Duodenal mucosa (tissue), 2 donors: ENCODE measurements around the gene SDSL.

ENCODE experiments used
- H3K27ac ChIP-seq: one replicate; pipeline ENCODE4 v1.7.0; 2013; ENCODE audit warnings: low read depth, low read length
- H3K27me3 ChIP-seq, 2 donors: one replicate each; pipeline ENCODE4 v1.7.0; 2013; ENCODE audit warnings: low read length in 2 of 2, control low read depth in 1 of 2; ENCODE audit not compliant: insufficient read depth in 2 of 2, control insufficient read depth in 1 of 2
- H3K36me3 ChIP-seq, 2 donors: one replicate each; pipeline ENCODE4 v1.7.0; 2013; ENCODE audit warnings: low read length in 2 of 2, control low read depth in 1 of 2; ENCODE audit not compliant: insufficient read depth in 2 of 2, control insufficient read depth in 1 of 2
- H3K4me1 ChIP-seq, 2 donors: one replicate each; pipeline ENCODE4 v1.7.0; 2013; ENCODE audit warnings: low read length in 2 of 2, control low read depth in 1 of 2; ENCODE audit not compliant: insufficient read depth in 2 of 2, control insufficient read depth in 1 of 2
- H3K4me3 ChIP-seq, 2 donors: one replicate each; pipeline ENCODE4 v1.7.0; 2013; ENCODE audit warnings: low read length in 2 of 2, low read depth in 1 of 2
- H3K9ac ChIP-seq, 2 donors: one replicate each; pipeline ENCODE4 v1.7.0; 2013; ENCODE audit warnings: low read length in 2 of 2, low read depth in 1 of 2
- H3K9me3 ChIP-seq, 2 donors: one replicate each; pipeline ENCODE4 v1.7.0; 2013; ENCODE audit warnings: low read length in 2 of 2, control low read depth in 1 of 2; ENCODE audit not compliant: control insufficient read depth in 1 of 2

Gene SDSL

DNA sequence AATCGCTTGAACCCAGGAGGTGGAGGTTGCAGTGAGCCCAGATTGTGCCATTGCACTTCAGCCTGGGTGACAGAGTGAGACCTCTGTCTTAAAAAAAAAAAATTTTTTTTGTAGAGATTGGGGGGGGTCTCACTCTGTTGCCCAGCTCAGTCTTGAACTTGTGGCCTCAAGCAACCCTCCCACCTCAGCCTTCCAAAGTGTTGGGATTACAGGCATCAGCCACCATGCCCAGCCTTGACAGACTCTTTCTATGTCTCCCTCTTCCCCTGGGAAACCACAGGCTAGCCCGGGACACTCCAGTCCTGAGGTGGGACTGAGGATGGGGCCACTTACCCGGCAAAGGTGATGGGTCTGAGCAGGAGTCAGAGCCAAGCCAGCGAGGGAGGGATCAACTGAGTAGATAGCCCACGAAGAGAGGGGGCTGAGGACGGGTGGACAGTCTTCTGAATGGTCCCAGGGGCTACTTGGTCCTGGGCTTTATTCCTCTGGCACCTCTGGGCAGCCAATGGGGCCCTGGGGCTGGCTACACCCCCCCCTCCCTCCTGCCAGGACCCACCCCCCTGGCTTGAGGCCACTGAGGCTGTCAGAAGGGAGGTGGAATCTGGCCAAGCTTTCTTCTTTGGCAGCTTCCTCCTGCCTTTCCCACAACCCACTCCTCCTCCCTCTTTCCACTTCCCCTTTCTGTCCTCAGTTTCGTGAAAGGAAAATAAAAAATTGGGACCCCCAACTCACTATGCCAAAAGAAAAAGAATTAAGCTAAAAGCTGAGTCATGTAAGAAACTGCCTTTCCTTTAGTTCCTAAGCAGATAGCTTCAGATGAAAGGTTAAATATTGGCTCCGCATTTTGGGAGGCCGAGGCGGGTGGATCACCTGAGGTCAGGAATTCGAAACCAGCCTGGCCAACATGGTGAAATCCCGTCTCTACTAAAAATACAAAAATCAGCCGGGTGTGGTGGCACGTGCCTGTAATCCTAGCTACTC is 18.5 kb upstream of the SDSL start, which contains the start of gene SDS:
TSS of gene SDS (minus strand) at position 453 of the 981 bp plus-strand sequence. CDS start 4,179 bp downstream, outside the sequence.
- H3K9ac ChIP-seq = peak within 1 kb of the TSS in 1 of 2 donors; percentile 2
- no peaks in the 10 kb centered on the region for H3K9me3 ChIP-seq
- no peak within 1 kb of the TSS for H3K27ac ChIP-seq
- no peaks in the 10 kb centered on the region for H3K36me3 ChIP-seq
- H3K27me3 ChIP-seq = peaks cover 0 to 2% of the 10 kb centered on the region in 2 donors
- H3K4me3 ChIP-seq = no peak within 1 kb of the TSS
- no peaks in the 10 kb centered on the region for H3K4me1 ChIP-seq

DNA sequence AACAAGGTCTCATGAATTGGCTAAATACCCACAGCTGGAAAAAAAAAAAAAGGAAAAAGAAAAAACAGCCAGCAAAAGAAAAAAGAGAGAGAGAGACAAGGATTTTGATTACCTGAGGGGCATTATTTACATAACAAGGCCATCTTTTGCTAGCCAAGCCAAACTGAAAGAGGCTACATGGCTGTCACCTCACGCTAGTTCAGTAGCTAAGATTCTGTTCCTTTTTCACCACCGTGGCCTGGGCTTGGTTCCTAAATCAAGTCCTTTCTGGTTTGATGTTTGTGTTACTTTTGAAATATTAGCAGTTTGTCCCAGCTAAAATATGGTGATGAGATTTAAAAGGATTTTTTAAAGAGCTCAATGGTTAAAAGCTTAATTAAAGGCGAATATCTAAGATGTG is 16.5 kb upstream of the SDSL start:
- Histone ChIP-seq H3K36me3 (no peaks in the 10 kb centered on the region), H3K4me1 (no peaks in the 10 kb centered on the region), H3K27me3 (peaks cover 0 to 6% of the 10 kb centered on the region in 2 donors), H3K9me3 (no peaks in the 10 kb centered on the region), H3K4me3 (no peak overlapping the region), H3K27ac (no peak overlapping the region), H3K9ac (no peak overlapping the region)

DNA sequence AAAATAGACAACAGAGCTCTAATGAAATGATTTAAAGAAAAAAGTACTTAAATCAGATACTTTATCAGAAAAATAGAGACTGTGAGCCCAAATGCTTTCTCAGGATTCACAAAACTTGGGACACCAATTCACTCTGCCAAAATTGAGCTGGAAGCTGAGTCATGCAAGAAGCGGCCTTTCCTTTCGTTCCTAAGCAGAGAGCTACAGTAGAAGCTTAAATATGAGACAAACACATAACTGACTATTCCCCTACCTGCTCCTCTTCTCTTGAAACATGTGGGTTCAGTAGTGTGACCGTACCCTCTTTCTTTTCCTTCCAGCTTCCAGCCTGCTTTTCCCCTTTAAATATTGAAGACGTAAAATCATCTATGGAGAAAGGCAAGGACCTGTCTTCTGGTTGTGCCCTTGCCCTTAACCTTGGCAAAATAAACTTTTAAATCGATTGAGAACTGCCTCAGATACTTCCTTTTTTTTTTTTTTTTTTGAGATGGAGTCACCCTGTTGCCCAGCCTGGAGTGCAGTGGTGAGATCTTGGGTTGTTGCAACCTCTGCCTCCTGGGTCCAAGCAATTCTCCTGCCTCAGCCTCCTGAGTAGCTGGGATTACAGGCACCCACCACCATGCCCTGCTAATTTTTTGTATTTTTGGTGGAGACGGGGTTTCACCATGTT is 14.1 kb upstream of the SDSL start:
- no peak overlapping the region for H3K27ac ChIP-seq
- H3K27me3 ChIP-seq = peaks cover 0 to 4% of the 10 kb centered on the region in 2 donors
- no peaks in the 10 kb centered on the region for H3K36me3 ChIP-seq
- H3K9me3 ChIP-seq = no peaks in the 10 kb centered on the region
- H3K9ac ChIP-seq = no peak overlapping the region
- no peak overlapping the region for H3K4me3 ChIP-seq
- H3K4me1 ChIP-seq = no peaks in the 10 kb centered on the region

DNA sequence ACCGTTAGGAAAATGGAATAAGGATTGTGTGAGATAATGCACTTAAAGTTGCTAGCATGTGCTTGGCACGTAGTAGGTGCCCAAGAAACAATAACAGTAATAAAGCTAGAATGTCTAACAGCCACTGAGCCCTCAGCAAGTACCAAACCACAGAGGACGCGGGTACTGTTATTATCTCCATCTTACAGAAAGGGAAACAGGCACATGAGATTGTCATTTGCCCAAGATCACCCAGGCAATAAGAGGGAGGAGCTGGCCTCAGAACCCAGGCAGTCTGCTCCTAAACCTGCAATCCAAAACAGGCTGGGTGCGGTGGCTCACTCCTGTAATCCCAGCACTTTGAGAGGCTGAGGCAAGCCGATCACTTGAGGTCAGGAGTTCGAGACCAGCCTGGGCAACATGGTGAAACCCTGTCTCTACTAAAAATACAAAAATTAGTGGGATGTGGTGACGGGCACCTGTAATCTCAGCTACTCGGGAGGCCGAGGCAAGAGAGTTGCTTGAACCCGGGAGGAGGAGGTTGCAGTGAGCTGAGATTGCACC is 13.4 kb upstream of the SDSL start:
- H3K36me3 ChIP-seq = no peaks in the 10 kb centered on the region
- peaks cover 0 to 4% of the 10 kb centered on the region in 2 donors for H3K27me3 ChIP-seq
- H3K27ac ChIP-seq = no peak overlapping the region
- H3K9me3 ChIP-seq = no peaks in the 10 kb centered on the region
- no peak overlapping the region for H3K4me3 ChIP-seq
- no peak overlapping the region for H3K9ac ChIP-seq
- H3K4me1 ChIP-seq = no peaks in the 10 kb centered on the region

DNA sequence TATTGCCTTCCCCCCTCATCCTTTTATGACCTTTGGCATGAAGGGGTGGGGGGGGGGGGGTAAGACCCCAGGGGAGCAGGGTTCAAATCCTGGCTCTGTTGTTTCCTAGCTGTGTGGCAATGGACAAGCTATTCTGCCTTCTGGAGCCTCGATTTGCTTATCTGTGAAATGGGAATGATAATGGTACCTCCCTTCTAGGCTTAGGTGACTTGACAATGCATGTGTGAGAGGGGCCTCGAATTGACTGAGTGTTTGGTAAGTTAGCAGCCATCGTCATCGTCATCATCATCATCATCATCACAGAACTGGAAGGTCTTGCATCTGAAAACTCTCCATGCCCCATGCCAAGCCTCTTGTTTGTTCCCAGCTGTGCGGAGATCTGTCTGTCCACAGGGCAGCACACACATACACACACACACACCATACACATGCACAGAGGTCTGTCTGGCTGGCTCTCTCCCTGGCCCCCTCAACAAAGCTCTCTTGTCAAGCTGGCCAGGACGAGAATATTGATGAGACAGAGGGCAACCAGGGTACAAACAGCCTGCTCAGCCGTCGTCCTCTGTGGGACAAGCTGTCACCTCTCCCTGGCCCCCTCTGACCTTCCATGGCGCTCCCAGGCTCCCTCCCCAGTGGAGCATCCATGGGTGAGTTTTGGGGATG is 12.6 kb upstream of the SDSL start:
- no peaks in the 10 kb centered on the region for H3K36me3 ChIP-seq
- H3K27me3 ChIP-seq = peaks cover 0 to 4% of the 10 kb centered on the region in 2 donors
- H3K27ac ChIP-seq = no peak overlapping the region
- no peak overlapping the region for H3K4me3 ChIP-seq
- H3K9me3 ChIP-seq = no peaks in the 10 kb centered on the region
- H3K9ac ChIP-seq = no peak overlapping the region
- no peaks in the 10 kb centered on the region for H3K4me1 ChIP-seq

DNA sequence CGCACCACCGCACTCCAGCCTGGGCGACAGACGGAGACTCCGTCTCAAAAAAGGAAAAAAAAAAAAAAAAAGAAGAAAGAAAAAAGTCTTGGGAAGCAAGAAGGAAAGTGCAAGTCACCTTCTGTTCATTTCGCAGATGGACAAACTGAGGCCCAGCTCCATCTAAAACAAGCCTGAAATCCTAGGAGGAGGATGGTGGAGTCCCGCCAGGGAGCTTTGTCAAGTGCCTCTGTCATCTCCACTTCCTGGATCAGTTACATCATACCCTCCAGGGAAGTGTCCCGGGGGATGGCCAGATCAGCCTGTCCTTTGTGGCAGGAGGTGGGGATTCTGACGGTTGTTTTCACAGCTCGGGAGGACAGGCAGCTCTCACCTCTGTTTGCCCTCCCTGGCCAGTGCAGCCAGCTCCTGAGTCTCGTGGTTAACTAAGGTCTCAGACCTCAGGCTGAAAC is 8.7 kb upstream of the SDSL start:
- Histone ChIP-seq H3K27ac (no peak overlapping the region), H3K4me3 (no peak overlapping the region), H3K4me1 (peaks cover 3 to 4% of the 10 kb centered on the region in 2 donors), H3K9me3 (no peaks in the 10 kb centered on the region), H3K36me3 (no peaks in the 10 kb centered on the region), H3K27me3 (peaks cover 0 to 4% of the 10 kb centered on the region in 2 donors), H3K9ac (no peak overlapping the region)

DNA sequence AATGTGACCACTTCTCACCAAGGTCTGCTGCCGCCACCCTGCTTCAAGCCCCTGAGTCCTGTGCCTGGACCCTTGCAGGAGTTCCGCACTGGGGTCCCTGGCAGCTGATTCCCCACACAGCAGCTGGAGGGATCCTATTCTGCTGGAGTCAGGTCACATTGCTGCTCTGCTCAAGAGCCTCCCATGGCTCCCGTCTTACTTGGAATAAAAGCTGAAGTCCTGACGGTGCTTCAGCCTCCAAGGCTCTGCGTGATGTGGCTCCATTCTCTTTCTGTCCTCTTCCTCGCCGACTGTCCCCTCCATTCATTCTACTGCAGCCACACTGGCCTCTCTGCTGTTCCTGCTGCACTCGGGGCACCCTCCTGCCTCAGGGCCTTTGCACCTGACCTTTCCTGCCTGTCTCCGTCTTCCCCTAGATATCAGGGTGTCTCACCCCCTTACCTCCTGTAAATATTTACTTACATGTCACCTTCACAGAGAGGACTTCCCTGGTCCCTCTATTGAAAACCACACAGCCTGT is 7.6 kb upstream of the SDSL start:
- Histone ChIP-seq H3K4me3 (no peak overlapping the region), H3K4me1 (peaks cover 5 to 6% of the 10 kb centered on the region in 2 donors), H3K36me3 (no peaks in the 10 kb centered on the region), H3K27ac (no peak overlapping the region), H3K9me3 (no peaks in the 10 kb centered on the region), H3K9ac (no peak overlapping the region), H3K27me3 (peaks cover 0 to 4% of the 10 kb centered on the region in 2 donors)

DNA sequence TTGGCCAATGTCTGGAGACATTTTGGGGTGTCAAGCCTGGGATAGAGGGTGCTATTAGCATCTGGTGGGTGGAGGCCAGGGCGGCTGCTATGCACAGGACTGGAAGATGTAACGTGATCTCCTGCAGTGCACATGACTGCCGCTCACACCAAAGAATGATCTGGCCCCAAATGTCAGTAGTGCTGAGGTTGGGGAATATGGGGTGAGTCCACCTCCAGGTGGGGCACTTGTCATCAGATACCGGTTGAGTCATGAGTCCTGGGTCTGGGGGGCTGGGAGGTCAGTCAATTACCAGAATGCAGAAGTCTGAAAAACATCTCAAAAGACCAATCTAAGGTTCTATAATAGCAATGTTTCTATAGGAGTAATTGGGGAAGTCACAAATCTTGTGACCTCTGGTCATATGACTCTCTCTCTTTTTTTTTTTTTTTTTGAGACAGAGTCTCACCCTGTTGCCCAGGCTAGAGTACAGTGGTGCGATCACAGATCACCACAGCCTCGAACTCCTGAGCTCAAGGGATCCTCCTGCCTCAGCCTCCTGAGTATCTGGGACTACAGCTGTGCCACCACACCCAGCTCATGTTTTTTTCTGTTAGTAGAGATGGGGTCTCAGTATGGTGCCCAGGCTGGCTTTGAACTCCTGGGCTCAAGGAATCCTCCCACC is 6.0 kb upstream of the SDSL start:
- Histone ChIP-seq H3K27me3 (no peaks in the 10 kb centered on the region), H3K27ac (no peak overlapping the region)

DNA sequence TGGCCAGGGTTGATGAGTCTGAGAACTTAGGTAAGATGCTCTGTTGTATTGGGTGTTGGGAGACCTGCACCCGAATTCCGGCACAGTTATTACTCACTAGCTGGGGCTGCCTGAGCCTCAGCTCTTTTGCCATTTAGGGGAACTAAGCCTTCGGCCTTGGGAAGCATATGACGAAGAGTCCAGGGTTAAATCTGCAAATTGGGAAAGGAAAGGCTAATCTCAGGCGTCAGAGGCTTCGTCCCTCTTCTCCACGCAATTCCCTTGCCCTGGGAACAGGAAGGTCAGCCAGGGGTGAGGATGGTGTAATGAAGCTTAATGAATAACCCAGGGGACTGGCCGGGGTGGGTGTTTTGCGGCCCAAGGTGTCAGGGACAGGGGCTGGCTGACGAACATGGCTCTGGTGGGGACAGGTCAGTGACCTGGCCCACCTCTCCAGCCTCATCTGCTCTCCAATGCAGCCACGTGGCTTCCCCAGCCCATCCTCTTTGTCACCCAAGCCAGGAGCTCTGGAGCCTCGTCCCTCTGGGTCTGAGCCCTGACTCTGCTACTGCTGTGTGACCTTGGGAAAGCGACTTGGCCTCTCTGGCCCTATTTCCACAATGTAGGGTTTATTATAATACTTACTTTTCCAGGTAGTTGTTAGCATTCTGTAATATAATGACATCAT is 3.8 kb upstream of the SDSL start:
- Histone ChIP-seq H3K27ac (no peak overlapping the region), H3K9ac (no peak overlapping the region), H3K4me1 (peaks cover 5 to 34% of the 10 kb centered on the region in 2 donors), H3K4me3 (no peak overlapping the region), H3K36me3 (no peaks in the 10 kb centered on the region), H3K27me3 (no peaks in the 10 kb centered on the region), H3K9me3 (no peaks in the 10 kb centered on the region)

More for the DNA sequence above, 6.0 kb upstream of the SDSL start:
- Histone ChIP-seq H3K9ac (no peak overlapping the region), H3K4me3 (no peak overlapping the region), H3K36me3 (no peaks in the 10 kb centered on the region), H3K4me1 (peaks cover 5 to 15% of the 10 kb centered on the region in 2 donors), H3K9me3 (no peaks in the 10 kb centered on the region)
